Lower leg skin (tissue), 3 donors: ENCODE measurements around the gene ZMYND12.

ENCODE experiments used
- POLR2A ChIP-seq, 2 donors: fragments of 450-650 bp; IDR thresholded peaks; one replicate each; pipeline ENCODE4 v1.6.1; 2016 to 2017; ENCODE audit warnings: antibody characterized with exemption in 2 of 2, mild to moderate bottlenecking in 1 of 2, moderate library complexity in 1 of 2
- TF ChIP-seq, protein P1 (sequence below), 3 donors: fragments of 450-650 bp; IDR thresholded peaks; one replicate each; pipeline ENCODE4 v1.5.1; 2016; ENCODE audit warnings: antibody characterized with exemption in 3 of 3, mild to moderate bottlenecking in 3 of 3, moderate library complexity in 2 of 3

DNA sequence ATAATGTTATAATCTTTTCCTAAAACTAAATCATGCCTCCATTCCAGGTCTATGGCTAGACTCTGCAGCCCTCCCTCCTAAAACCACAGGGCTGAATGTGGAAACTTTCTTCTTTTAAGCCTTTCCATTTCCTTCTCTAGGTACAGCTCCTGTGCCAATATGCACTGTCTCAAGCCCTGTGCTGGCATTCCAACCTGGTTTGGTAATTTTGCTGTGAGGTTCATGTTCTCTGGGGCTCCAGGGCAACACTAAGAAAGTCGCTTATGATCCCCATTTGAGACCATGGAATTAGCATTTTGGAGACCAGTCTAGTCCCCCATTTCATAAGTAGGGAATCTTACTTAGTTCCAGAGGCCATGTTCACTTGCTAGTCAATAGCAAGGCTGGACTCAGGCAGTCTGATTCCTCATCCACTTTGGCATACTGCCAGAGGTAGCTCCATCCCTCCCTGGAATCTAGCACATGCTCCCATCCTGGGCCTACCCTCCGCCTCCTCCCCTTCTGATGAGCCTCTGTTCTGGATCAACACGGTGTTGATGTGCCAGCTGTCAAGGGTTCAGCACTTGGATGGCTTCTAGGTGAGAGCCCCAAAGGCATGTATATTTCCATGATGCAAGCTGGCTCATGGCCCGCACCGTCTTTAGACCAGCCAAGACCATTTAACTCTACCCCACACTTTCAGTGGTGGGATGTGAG, 36.5 kb downstream of the ZMYND12 start:
- TF ChIP-seq POLR2A (IDR thresholded peaks at IDR 0.05) = no peak
- TF ChIP-seq, protein P1, sequence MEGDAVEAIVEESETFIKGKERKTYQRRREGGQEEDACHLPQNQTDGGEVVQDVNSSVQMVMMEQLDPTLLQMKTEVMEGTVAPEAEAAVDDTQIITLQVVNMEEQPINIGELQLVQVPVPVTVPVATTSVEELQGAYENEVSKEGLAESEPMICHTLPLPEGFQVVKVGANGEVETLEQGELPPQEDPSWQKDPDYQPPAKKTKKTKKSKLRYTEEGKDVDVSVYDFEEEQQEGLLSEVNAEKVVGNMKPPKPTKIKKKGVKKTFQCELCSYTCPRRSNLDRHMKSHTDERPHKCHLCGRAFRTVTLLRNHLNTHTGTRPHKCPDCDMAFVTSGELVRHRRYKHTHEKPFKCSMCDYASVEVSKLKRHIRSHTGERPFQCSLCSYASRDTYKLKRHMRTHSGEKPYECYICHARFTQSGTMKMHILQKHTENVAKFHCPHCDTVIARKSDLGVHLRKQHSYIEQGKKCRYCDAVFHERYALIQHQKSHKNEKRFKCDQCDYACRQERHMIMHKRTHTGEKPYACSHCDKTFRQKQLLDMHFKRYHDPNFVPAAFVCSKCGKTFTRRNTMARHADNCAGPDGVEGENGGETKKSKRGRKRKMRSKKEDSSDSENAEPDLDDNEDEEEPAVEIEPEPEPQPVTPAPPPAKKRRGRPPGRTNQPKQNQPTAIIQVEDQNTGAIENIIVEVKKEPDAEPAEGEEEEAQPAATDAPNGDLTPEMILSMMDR (IDR thresholded peaks at IDR 0.05) = no peak
